HG02973 (cell line): ENCODE results near the gene PLEK2.

Source experiments
- ATAC-seq: cut with Tn5 transposase; IDR thresholded peaks from one replicate; pipeline ENCODE4 v1.9.1; 2021; ENCODE audit warnings: moderate library complexity; ENCODE audit not compliant: unreplicated experiment

PLEK2 gene

DNA sequence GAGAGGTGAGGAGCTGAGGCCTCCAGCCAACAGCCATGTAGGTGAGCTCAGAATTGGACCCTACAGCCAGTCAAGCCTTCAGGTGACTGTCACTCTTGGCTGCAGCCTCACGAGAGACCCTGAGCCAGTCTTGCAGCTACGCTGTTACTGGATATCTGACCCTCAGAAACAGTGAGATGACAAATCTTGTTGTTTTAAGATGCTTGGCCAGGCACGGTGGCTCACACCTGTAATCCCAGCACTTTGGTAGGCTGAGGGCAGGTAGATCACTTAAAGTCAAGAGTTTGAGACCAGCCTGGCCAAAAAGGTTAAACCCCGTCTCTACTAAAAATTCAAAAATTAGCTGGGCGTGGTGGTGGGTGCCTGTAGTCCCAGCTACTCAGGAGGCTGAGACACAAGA, 6.2 kb downstream of the PLEK2 start:
- ATAC-seq = no peak

DNA sequence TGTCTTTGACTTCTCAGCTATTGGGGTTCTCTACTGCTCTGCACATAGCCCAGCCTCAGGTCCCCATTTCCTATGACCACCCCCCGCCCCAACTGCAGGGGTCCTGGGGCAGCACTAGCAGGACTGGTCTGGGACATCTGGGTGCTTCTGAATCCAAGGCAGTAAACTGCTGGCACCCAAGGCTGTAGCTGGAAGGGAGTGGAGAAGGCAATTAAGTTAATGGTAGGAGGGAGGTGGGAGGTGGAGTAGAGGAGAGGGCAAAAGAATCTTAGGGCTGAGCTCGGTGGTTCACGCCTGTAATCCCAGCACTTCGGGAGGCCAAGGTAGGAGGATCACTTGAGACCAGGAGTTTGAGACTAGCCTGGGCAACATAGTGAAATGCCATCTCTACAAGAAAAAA, 11.5 kb downstream of the PLEK2 start:
- ATAC-seq = no peak

DNA sequence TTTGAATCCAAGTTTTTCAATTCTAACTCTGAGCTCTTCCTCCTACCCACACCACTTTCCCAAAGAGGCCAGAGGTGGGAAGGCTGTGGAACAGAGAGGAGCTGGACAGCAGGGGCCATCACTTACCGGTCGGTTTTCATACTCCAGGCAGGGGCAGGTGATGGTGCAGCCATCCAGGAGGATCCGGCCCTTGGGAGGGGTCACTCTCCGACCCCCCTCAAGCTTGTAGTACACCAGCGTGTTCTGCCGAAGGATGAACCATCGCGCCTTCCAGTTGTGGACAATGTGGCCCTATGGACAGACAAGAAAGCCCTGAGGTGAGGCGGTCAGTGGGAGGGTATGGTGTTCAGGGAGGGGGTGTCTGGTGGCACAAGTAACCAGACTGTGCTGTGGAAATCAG, 14.4 kb downstream of the PLEK2 start:
- no peak for ATAC-seq

DNA sequence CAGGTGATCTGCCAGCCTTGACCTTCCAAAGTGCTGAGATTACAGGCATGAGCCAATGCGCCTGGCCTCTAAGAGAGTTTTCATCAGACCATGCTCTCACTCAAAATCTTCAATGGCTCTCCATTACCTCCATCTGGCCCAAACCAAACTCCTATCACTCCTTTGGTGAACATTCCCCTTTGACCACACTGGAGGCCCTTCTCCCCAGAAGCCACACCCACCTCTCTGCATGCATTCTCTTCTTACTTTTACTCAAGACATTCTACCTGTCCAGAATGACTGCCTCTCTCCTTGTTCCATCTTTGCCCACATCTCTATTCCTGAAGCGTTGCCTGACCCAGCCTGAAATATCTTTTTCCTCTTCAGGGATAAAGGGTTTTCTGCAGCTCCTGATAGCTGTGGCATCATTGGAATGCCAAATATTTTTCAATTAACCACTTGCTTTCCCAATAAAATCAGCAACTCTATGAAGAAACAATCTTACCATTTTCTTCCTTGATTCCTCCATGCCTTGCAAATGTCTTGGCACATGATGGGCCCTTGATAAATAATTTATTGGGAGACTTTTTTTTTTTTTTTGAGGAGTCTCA, 15.5 kb downstream of the PLEK2 start:
- no peak for ATAC-seq

DNA sequence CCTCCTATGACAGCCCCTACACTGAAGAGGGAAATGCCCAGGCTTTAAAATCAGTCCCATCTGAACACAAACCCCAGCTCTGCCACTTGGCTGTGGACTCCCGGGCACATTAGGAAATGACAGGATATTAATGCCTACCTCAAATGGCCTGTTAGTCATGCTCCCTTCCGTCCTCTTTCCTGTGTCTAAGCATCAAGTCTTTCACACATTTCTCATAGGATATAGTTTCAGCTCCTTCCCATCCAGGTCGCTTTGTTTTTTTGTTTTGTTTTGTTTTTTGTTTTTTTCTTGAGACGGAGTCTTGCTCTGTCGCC, 16.1 kb downstream of the PLEK2 start:
- ATAC-seq = no peak

DNA sequence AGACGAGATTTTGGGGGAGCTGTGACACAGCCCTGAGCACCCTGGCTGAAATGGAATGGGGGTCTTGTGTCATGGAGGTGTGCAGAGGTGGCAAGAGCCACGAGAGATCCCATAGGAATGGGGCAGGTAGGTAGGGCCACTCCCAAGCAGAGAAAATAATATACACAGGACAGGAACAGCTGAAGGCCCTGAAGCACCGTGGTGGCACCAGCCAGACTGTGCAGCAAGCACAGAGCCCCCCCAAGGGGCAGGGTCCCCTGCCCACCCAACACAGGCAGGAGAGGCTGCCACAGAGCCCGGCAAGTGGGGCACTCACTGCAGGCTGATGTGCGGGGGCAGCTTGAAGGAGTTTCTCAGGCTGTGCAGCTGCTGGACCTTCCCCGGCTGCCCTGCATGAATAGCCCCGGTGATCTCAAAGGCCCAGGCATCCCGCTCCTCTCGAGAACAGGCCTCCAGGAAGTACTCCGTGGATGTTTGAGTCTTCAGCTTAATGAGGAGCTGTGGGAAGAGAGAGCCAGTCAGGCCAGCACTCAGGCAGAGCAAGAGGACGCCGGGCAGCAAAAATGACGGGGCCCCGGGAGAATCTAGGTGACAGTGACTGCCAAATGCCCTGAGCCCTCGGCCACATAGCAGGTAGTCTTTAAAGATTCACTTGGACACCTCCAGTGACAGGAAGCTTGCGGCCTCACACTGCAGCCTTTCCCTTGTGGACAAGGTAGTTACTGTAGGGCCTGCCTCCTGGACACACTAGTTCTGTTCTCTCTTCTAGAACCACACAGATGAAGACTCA, 16.7 kb downstream of the PLEK2 start:
- ATAC-seq = no peak

DNA sequence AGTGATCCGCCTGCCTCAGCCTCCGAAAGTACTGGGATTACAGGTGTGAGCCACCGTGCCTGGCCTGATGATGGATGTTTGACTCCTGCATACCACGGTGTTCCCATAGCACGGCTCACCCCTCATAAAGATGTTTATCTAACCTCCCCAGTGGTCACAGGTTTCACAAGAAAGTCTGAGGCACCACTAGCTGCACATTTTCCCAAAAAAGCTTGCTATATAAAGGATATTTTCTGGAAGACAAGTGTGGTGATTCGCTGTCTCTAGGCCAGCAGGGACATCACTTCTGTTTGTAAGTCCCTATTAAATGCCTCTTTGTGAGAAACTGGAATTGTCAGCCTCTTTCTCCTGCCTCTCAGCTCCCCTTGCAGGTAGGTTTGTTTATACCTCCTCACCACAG, 18.3 kb downstream of the PLEK2 start:
- ATAC-seq = no peak

DNA sequence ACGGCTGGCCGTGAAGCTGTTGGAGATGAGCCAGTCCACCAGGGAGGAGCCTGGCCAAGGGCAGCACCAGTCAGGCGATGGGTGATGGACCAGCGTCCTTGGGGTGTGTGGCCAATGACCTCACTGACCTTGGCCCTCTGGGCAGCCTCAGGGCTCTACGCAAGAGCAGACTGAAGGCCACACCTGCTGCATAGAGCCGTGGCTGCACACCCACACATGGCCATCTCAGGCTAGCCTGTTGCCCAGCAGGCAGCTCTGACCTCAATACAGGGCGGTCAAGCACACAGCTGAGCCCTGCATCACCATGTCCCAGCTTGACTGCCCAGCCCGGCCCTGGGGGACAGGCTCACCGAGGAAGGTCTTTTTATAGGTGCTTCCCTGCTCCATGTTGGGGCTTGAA, 19.2 kb downstream of the PLEK2 start:
- no peak for ATAC-seq

DNA sequence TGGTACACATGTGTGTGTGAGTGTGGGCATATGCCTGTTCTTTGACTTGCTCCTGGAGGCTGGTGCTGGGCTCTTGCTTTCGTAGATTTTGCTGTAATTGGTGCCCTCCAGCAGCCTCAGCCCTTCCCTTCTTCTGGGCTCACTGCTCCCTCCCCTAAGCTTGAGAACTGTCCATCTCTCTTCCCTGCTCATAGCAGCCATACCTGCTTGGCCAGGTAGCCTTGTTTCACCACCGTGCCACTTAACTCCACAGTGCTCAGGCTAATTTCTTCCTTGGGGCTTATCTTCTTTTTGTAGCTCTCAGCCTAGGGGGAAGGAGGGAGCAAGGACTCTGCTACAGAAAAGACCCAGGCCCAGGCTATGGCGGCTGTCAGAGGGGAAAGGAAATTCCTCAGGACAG, 19.8 kb downstream of the PLEK2 start:
- no peak for ATAC-seq

DNA sequence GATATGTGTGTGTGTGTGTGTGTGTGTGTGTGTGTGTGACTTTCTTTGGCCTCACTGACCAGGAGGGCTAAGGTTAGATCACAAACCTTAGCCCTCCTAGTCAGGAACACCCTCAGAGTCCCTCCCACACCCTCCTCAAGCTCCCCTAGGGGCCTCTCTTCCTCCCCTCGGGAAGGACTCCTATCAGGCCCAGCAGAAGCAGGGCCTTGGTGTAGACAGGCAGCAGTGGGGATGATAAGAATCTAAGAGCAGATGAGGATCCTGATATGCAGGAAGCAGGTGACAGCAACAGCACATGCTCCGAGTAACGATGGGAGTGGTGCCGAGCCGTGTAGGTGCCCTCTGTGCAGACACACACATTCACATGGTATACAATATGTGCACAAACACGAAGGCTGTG, 20.7 kb downstream of the PLEK2 start:
- ATAC-seq = no peak

DNA sequence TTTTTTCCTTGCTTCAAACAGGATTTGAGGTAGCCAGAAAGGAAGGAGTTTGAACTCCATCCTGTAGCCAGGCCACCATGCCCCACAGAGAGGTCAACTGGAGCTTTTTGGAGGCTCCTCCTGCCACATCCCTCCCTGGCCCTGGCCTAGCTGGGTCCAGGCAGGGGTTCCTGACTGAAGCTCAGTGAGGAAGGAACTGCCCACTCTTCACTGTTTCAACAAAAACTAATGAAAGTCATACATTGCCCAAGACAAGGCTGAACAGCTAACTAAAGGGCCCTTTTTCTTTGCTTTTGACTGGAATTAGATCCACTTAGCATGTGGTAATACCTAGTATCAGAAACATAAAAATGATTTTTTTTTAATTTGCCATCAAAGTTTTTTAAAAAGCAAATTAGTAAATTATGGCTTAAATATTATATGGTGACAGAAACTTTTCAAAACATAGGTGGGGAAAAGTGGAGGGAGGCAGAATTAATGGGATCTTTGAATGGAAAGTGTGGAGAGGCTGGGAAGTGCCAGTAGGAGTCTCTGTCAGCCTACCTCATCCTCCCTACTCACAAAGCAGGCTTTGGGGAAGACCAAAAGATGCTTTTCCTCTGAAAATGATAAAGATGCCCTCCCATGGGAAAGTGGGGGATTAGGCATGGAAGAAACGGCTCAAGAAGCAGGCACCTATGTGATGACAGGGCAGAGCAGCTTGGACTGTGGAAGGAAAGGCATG, 22.0 kb downstream of the PLEK2 start:
- no peak for ATAC-seq

DNA sequence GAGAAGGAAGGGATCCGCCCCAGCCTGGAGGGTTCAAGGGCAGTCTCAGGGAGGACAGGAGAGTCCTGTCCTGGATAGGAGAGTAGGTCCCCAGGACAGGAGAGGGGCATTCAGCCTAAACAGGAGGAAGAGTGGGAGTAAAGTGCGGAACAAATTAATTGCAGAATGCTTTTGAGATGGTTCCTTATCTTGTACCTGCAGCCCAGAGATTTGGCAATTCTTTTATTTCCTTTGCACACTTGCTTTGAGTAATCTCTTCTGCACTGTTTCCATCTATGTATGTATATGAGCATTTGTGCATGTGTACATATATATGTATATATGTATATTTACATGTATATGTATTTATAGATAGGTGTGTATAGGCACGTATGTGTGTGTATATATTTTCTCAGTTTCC, 22.7 kb downstream of the PLEK2 start:
- no peak for ATAC-seq

DNA sequence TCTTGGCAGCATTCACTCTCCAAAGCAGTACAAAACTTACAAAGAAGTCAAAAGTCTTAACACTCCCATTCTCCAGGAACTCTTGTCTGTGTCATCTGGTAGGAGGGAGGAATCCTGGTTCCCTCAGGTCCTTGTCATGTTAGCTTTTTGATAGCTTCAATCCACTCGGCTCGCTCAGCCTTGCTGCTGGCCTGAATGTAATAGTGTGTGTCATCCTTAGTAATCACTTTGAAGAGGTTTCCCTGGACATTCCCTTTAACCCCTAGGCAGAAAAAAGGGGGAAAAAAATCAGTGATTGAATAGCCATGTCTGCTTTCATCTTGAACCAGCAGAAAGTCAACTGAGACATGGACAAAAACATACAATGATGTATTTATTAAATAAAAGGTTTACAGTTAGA, 24.8 kb downstream of the PLEK2 start:
- ATAC-seq = no peak

DNA sequence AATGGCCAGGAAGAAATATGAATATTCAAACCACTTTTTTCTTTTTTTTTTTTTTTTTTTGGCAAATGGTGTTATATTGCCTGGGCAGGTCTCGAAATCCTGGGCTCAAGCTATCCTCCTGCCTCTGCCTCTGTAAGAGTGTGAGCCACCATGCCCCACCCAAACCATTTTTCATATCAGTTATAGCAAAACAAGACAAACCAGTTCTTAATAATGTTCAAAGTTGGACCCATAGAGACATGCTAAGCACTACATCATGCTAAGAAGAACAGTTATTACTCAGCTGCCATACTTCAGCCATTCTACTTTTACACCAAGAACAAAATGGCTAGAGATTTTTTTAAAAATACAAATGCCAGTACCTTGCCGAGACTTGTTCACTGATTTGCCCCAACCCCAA, 26.3 kb downstream of the PLEK2 start:
- ATAC-seq = no peak

DNA sequence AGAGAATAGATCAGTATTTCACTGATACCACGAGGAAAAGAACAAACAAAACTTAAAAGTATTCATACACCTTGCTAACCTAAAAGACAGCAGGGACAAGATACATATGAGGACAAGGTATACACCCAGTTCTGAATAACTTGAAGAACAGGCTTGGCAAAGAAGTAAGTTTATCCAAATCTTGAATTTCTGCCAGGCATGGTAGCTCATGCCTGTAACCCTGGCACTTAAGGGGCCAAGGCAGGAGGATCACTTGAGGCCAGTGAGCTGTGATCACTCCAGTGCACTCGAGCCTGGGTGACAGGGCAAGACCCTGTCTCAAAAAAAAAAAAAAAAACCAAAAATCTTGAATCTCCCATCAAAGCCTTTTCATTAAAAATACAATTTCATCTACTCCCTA, 26.8 kb downstream of the PLEK2 start:
- no peak for ATAC-seq

DNA sequence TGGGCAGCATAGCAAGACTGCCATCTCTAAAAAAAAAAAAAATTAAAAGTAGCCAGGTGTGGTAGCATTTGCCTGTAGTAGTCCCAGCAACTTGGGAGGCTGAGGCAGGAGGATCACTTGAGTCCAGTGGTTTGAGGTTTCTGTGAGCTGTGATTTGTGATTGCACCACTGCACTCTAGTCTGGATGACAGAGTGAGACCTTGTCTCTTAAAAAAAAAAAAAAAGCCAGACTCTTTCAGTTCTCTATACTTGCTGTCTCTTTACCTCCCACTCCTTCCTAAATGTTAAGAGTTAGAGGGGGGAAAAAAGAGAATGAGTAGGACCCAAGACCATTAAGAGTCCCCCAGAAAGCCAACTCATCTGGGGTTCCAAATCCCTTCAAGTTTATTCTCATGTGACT, 34.0 kb downstream of the PLEK2 start:
- ATAC-seq = no peak

DNA sequence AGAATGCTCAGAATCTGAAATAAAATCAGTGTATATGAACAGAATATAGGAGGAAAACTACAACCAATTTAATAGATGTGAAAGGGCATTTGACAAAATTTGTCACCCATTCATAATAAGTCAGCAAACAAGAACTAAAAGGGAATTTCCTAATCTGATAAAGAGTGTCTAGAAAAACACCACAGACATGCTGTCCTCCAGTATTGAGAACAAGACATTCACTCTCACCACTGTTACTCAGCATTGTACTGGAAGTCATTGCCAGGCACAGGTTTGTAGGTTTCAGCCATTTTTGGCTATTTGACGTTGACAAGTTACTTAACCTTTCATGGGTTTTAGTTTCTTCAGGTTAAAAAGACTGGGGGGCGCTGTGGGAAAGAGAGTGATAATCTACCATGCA, 38.6 kb downstream of the PLEK2 start:
- no peak for ATAC-seq

DNA sequence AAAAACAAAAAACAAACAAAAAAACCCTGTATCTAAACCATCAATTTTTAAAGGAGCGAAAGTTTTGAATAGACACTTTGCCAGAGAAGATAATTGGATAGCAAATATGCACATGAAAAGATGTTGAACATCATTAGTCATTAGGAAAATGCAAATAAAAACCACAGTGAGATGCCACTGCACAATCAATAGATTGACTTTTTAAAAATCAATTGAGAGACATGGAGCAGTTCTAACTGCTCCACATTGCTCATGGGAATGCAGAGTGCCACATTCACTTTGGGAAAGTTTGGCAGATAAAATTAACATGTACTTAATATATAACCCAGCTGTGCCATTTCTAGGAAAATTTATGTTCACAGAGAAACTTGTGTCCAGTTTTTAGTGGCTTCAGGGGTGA, 39.1 kb downstream of the PLEK2 start:
- ATAC-seq = no peak

DNA sequence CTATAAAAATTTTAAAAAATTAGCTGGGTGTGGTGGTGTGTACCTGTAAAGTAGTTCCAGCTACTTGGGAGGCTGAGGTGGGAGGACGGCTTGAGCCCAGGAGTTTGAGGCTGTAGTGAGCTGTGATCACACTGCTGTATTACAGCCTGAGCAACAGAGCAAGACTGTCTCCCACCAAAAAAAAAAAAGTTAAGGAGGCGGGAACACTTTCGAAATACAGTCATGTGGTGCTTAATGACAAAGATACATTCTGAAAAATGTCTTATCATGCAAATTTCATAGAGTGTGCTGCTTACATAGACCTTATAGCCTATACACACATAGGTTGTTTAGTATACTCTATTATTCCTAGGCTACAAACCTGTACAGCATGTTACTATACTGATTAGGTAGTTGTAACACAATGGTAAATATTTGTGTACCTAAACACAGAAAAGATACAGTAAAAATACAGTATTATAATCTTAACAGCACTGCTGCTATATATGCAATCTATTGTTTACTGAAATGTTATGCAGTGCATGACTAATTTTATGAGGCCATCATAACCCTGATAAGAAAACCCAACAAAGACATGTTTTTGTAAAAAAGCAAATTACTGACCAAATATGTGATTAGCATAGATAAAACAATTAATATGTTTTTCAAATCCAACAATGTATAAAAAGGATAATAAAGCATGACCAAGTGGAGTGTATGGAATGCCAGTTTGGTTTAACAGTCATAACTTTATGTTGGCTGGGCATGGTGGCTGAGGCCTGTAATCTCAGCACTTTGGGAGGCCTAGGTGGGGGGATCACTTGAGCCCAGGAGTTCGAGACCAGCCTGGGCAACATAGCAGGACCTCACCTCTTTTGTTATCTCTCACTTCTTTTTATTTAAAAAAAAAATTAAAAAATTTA, 40.5 kb downstream of the PLEK2 start:
- ATAC-seq = no peak

DNA sequence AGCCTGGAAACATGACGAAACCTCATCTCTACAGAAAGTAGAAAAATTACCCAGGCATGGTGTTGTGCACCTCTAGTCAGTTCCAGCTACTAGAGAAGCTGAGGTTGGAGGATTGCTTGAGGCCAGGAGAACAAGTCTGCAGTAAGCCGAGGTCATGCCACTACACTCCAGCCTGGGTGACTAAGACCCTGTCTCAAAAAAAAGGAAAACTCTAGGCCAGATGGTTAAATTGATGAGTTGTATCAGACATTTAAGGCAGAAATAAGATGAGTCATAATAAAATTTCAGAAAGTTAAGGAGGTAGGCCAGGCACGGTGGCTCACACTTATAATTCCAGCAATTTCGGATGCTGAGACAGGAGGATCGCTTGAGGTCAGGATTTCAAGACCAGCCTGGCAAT, 41.1 kb downstream of the PLEK2 start:
- ATAC-seq = no peak

DNA sequence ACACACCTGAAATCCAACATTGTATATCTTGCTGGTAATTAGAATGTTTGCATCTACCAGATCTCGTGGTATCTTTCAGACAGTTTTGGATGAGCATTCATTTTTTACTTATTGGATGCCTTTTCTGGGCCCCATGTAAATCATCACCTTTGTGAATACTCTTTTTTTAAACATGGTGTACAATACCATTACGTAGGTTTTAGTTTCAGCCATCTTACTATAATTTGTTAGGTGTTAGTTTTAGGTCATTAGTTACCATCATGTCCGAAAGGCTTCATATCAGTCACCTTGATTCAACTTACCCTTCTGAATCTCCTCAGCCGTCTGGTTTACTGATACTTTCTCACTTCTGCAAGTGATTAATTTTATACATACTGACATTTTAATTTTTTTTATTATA, 46.5 kb downstream of the PLEK2 start:
- no peak for ATAC-seq
